Panc1 (cell line): Measurements from ENCODE around the gene ZNF335. TPM values are rescaled to one million over a fixed set of nuclear protein-coding genes. Genes with fewer than 3 reads are reported as not detected.

Source experiments
- ATAC-seq: fragments of 200-7000 bp; cut with Tn5 transposase; 2 replicates; pipeline ENCODE4 v1.9.1; 2020; ENCODE audit warnings: mild to moderate bottlenecking, moderate library complexity
- BruUV-seq: library from RNA; stranded (reverse); fragments of 400-500 nt; replicated peaks from 2 replicates; lab custom pipeline; 2021; lab: Mats Ljungman, UMichigan
- CTCF ChIA-PET: fragments of 300-600 bp; sonication (Branson Sonifier 250); formaldehyde crosslinking; loops from one replicate; lab custom pipeline; 2022; ENCODE audit warnings: antibody characterized with exemption; lab: Charles Lee
- POLR2A ChIA-PET: fragments of 300-600 bp; sonication (Branson Sonifier 250); formaldehyde crosslinking; loops from one replicate; lab custom pipeline; 2022; ENCODE audit warnings: antibody characterized with exemption; lab: Charles Lee
- DNase-seq: peaks from one replicate; pipeline ENCODE4 v3.0.0-alpha.2; 2010; ENCODE audit warnings: low read depth, low spot score
- H3K27ac ChIP-seq: 2 replicates; pipeline ENCODE4 v1.5.1; 2011; ENCODE audit warnings: mild to moderate bottlenecking, low read length, inconsistent platforms
- H3K27me3 ChIP-seq: fragments of 200-500 bp; sonication (Bioruptor generic); 2 replicates; pipeline ENCODE4 v1.6.0; 2014; ENCODE audit warnings: low read length, inconsistent platforms; ENCODE audit not compliant: control insufficient read depth, insufficient read depth
- H3K36me3 ChIP-seq: fragments of 200-500 bp; sonication (Bioruptor generic); 2 replicates; pipeline ENCODE4 v1.5.1; 2014; ENCODE audit warnings: inconsistent platforms, mild to moderate bottlenecking, low read length, moderate library complexity; ENCODE audit not compliant: control insufficient read depth, insufficient read depth
- H3K4me1 ChIP-seq: 2 replicates; pipeline ENCODE4 v1.5.1; 2011; ENCODE audit warnings: inconsistent platforms, mild to moderate bottlenecking, low read length, moderate library complexity; ENCODE audit not compliant: control insufficient read depth, insufficient read depth
- H3K4me3 ChIP-seq, 2 experiments: 2 replicates each; pipeline ENCODE4 v1.5.1; 2011 to 2012; ENCODE audit warnings: low read depth in 2 of 2, low read length in 2 of 2, mild to moderate bottlenecking in 2 of 2, inconsistent platforms in 1 of 2, moderate library complexity in 1 of 2
- H3K9me3 ChIP-seq: fragments of 200-500 bp; sonication (Bioruptor generic); 2 replicates; pipeline ENCODE4 v1.5.1; 2014; ENCODE audit warnings: low read depth, mild to moderate bottlenecking, inconsistent platforms, low read length, moderate library complexity; ENCODE audit not compliant: control insufficient read depth, insufficient read depth
- POLR2AphosphoS5 ChIP-seq: IDR thresholded peaks from 2 replicates; pipeline ENCODE4 v1.6.1; 2012; ENCODE audit warnings: mild to moderate bottlenecking, low read depth, low read length, moderate library complexity
- SIN3A ChIP-seq: IDR thresholded peaks from 2 replicates; pipeline ENCODE4 v1.6.1; 2012; ENCODE audit warnings: low read depth, mild to moderate bottlenecking, low read length, moderate library complexity, borderline replicate concordance; ENCODE audit not compliant: insufficient read depth
- TCF7L2 ChIP-seq: IDR thresholded peaks from 2 replicates; pipeline ENCODE4 v1.6.1; 2011; ENCODE audit warnings: mild to moderate bottlenecking, low read depth, low read length, inconsistent platforms
- in situ Hi-C: cut with HindIII; loops from 2 replicates; pipeline ENCODE4 v1.10.0; 2016; ENCODE audit warnings: low sequenced_read_pairs, low pct_unique_long_range_greater_than_20kb
- intact Hi-C: fragments of 100-400 bp; cut with micrococcal nuclease; formaldehyde crosslinking; loops from one replicate; pipeline ENCODE4 v1.10.0; 2022; ENCODE audit not compliant: unreplicated experiment
- total RNA-seq: library from RNA; stranded (reverse); gene quantifications from one replicate; pipeline ENCODE4 v1.2.1, GENCODE V29; 2021; ENCODE audit not compliant: unreplicated experiment
- TF ChIP-seq, protein P1 (sequence below): fragments of 450-650 bp; IDR thresholded peaks from 2 replicates; pipeline ENCODE4 v1.5.1; 2017; ENCODE audit warnings: mild to moderate bottlenecking
- TF ChIP-seq, protein P2 (sequence below), 2 experiments: IDR thresholded peaks; 2 replicates each; pipeline ENCODE4 v1.6.1; 2011 to 2012; ENCODE audit warnings: low read depth in 2 of 2, control low read depth in 1 of 2, low read length in 1 of 2, mild to moderate bottlenecking in 1 of 2, moderate library complexity in 1 of 2; ENCODE audit not compliant: insufficient read depth in 1 of 2

Gene ZNF335
- total RNA-seq, 1 experiment from 2014 or later, result 31.1 TPM

GRCh38 chr20:45921337-45922189, 50.4 kb downstream of the ZNF335 start:
- Histone ChIP-seq H3K4me1 (no peaks in the 10 kb centered on the region), H3K9me3 (no peaks in the 10 kb centered on the region), H3K4me3 (no peak overlapping the region), H3K36me3 (no peaks in the 10 kb centered on the region), H3K27me3 (no peaks in the 10 kb centered on the region), H3K27ac (no peak overlapping the region)
- ChIA-PET POLR2A (interaction anchor here (0.5 kb wide), 1 partner anchor 14 kb away, joined by 14 read pairs; no protein-coding TSS in a partner anchor), CTCF (no interaction called here)
- in situ Hi-C loops (no loop called here), intact Hi-C loops (no loop called here)
- no TSS peak for BruUV-seq
- DNase-seq (no peak), ATAC-seq (no peak)
- no peak for TF ChIP-seq POLR2AphosphoS5
- TF ChIP-seq, protein P1, sequence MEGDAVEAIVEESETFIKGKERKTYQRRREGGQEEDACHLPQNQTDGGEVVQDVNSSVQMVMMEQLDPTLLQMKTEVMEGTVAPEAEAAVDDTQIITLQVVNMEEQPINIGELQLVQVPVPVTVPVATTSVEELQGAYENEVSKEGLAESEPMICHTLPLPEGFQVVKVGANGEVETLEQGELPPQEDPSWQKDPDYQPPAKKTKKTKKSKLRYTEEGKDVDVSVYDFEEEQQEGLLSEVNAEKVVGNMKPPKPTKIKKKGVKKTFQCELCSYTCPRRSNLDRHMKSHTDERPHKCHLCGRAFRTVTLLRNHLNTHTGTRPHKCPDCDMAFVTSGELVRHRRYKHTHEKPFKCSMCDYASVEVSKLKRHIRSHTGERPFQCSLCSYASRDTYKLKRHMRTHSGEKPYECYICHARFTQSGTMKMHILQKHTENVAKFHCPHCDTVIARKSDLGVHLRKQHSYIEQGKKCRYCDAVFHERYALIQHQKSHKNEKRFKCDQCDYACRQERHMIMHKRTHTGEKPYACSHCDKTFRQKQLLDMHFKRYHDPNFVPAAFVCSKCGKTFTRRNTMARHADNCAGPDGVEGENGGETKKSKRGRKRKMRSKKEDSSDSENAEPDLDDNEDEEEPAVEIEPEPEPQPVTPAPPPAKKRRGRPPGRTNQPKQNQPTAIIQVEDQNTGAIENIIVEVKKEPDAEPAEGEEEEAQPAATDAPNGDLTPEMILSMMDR, result no peak
- TF ChIP-seq, protein P2, sequence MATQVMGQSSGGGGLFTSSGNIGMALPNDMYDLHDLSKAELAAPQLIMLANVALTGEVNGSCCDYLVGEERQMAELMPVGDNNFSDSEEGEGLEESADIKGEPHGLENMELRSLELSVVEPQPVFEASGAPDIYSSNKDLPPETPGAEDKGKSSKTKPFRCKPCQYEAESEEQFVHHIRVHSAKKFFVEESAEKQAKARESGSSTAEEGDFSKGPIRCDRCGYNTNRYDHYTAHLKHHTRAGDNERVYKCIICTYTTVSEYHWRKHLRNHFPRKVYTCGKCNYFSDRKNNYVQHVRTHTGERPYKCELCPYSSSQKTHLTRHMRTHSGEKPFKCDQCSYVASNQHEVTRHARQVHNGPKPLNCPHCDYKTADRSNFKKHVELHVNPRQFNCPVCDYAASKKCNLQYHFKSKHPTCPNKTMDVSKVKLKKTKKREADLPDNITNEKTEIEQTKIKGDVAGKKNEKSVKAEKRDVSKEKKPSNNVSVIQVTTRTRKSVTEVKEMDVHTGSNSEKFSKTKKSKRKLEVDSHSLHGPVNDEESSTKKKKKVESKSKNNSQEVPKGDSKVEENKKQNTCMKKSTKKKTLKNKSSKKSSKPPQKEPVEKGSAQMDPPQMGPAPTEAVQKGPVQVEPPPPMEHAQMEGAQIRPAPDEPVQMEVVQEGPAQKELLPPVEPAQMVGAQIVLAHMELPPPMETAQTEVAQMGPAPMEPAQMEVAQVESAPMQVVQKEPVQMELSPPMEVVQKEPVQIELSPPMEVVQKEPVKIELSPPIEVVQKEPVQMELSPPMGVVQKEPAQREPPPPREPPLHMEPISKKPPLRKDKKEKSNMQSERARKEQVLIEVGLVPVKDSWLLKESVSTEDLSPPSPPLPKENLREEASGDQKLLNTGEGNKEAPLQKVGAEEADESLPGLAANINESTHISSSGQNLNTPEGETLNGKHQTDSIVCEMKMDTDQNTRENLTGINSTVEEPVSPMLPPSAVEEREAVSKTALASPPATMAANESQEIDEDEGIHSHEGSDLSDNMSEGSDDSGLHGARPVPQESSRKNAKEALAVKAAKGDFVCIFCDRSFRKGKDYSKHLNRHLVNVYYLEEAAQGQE (IDR thresholded peaks at IDR 0.05; ENCODE audit: insufficient read depth in 1 of 2, low read depth in 2 of 2, low read length in 1 of 2), result no peak
- no peak for TF ChIP-seq TCF7L2

- no peak for TF ChIP-seq POLR2AphosphoS5
- no peak for TF ChIP-seq SIN3A
- TF ChIP-seq TCF7L2, result no peak
- TF ChIP-seq, protein P2 (IDR thresholded peaks at IDR 0.05; ENCODE audit: insufficient read depth in 1 of 2, low read depth in 2 of 2, low read length in 1 of 2), result no peak
- TF ChIP-seq, protein P1, result no peak
- BruUV-seq, result no TSS peak
- Histone ChIP-seq H3K4me3 (no peak overlapping the region), H3K9me3 (no peaks in the 10 kb centered on the region), H3K36me3 (no peaks in the 10 kb centered on the region), H3K4me1 (no peaks in the 10 kb centered on the region), H3K27ac (no peak overlapping the region), H3K27me3 (no peaks in the 10 kb centered on the region)
- CTCF ChIA-PET, result no interaction called here
- ATAC-seq (no peak), DNase-seq (no peak)
- in situ Hi-C loops (no loop called here), intact Hi-C loops (no loop called here)
- POLR2A ChIA-PET, result interaction anchor here (0.5 kb wide), 1 partner anchor 14 kb away, joined by 14 read pairs; no protein-coding TSS in a partner anchor
These were observed 51.3 kb downstream of the ZNF335 start for GRCh38 chr20:45920462-45921336.
